ENCODE data around the gene BRINP1.

BRINP1 gene

DNA sequence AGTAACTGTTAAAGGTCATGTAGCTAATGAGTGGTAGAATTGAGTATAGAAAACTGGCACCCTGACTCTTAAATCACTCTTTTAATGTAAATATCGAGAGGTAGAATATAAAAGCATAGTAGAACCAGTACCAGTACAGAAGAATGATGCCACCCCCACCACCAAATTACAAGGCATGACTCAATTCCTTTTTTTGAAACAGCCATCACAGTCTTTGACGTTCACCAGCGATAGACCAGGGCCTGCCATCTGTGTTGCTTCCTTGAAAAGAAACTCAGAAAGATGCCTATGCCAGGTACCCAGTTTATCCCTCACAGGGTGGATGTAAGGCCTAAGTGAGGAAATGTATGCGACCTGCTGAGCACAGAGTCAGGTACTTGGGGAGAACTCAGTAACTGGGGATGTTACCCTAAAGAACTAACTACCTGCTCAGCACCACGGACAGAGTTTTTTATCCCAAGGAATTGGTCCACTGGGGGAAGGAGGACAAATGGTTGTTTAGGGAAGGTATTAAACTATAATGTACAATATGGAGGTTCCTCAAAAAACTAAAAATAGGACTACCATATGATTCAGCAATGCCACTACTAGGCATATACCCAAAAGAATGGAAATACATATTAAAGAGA is 116.5 kb downstream of the BRINP1 start:
- no peaks in the 10 kb centered on the region for H4K20me1 ChIP-seq (ENCODE audit: insufficient read depth, low read length, poor library complexity, severe bottlenecking)
- H3K79me2 ChIP-seq (ENCODE audit: insufficient read depth, low read length), result no peaks in the 10 kb centered on the region
- H3K4me3 ChIP-seq (ENCODE audit: low read length, poor library complexity, severe bottlenecking), result no peak overlapping the region
- H3K9me2 ChIP-seq (replicated peaks; ENCODE audit: low read depth, low read length), result no peaks in the 10 kb centered on the region
- no peak overlapping the region for H3K9ac ChIP-seq (ENCODE audit: low read depth, low read length, poor library complexity, severe bottlenecking)
- no peak overlapping the region for H2AFZ ChIP-seq (ENCODE audit: low read length)
- no peaks in the 10 kb centered on the region for H3K9me3 ChIP-seq (ENCODE audit: insufficient read depth, low read depth, low read length)
- no peaks in the 10 kb centered on the region for H3K4me1 ChIP-seq (ENCODE audit: insufficient read depth, low read length, poor library complexity, severe bottlenecking)
- H3K4me2 ChIP-seq (ENCODE audit: low read depth, low read length, poor library complexity, severe bottlenecking), result no peak overlapping the region
- TF ChIP-seq, protein P1, sequence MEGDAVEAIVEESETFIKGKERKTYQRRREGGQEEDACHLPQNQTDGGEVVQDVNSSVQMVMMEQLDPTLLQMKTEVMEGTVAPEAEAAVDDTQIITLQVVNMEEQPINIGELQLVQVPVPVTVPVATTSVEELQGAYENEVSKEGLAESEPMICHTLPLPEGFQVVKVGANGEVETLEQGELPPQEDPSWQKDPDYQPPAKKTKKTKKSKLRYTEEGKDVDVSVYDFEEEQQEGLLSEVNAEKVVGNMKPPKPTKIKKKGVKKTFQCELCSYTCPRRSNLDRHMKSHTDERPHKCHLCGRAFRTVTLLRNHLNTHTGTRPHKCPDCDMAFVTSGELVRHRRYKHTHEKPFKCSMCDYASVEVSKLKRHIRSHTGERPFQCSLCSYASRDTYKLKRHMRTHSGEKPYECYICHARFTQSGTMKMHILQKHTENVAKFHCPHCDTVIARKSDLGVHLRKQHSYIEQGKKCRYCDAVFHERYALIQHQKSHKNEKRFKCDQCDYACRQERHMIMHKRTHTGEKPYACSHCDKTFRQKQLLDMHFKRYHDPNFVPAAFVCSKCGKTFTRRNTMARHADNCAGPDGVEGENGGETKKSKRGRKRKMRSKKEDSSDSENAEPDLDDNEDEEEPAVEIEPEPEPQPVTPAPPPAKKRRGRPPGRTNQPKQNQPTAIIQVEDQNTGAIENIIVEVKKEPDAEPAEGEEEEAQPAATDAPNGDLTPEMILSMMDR (conservative IDR thresholded peaks at IDR 0.05; ENCODE audit: low read length), result no peak
- TF ChIP-seq EZH2phosphoT487 (IDR thresholded peaks at IDR 0.05; ENCODE audit: borderline replicate concordance), result no peak
- H3K36me3 ChIP-seq (ENCODE audit: insufficient read depth, low read length), result no peaks in the 10 kb centered on the region
- H3K27me3 ChIP-seq (ENCODE audit: insufficient read depth, low read length, poor library complexity, severe bottlenecking), result no peaks in the 10 kb centered on the region
- no peaks in the 10 kb centered on the region for H3F3A ChIP-seq (ENCODE audit: low read depth)

DNA sequence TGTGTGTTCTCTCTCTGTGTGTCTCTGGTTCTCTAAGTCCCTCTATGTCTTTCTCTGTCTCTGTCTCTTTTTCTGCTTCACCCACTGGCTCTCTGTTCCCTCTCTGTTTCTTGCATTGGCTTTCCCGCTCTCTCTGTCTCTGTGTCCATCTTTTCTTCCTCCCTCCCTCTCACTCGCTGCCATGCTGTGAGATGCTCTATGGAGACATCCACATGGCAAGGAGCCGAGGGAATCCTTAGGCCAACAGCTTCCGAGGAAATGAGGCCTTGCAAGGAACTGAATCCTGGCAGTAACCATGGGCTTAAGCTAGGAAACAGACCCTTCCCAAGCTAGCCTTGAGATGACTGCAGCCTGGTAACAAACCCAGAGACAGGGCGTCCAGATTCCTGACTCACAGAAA is 117.3 kb downstream of the BRINP1 start:
- H3K36me3 ChIP-seq (ENCODE audit: insufficient read depth, low read length), result no peaks in the 10 kb centered on the region
- no peak overlapping the region for H3K4me2 ChIP-seq (ENCODE audit: low read depth, low read length, poor library complexity, severe bottlenecking)
- no peaks in the 10 kb centered on the region for H3K9me2 ChIP-seq (replicated peaks; ENCODE audit: low read depth, low read length)
- H3K4me3 ChIP-seq (ENCODE audit: low read length, poor library complexity, severe bottlenecking), result no peak overlapping the region
- H3K9ac ChIP-seq (ENCODE audit: low read depth, low read length, poor library complexity, severe bottlenecking), result no peak overlapping the region
- H3K79me2 ChIP-seq (ENCODE audit: insufficient read depth, low read length), result no peaks in the 10 kb centered on the region
- no peaks in the 10 kb centered on the region for H3K9me3 ChIP-seq (ENCODE audit: insufficient read depth, low read depth, low read length)
- H3K27me3 ChIP-seq (ENCODE audit: insufficient read depth, low read length, poor library complexity, severe bottlenecking), result no peaks in the 10 kb centered on the region
- H3K4me1 ChIP-seq (ENCODE audit: insufficient read depth, low read length, poor library complexity, severe bottlenecking), result no peaks in the 10 kb centered on the region
- no peaks in the 10 kb centered on the region for H4K20me1 ChIP-seq (ENCODE audit: insufficient read depth, low read length, poor library complexity, severe bottlenecking)
- TF ChIP-seq, protein P1 (conservative IDR thresholded peaks at IDR 0.05; ENCODE audit: low read length), result no peak
- TF ChIP-seq EZH2phosphoT487 (IDR thresholded peaks at IDR 0.05; ENCODE audit: borderline replicate concordance), result no peak
- no peak overlapping the region for H2AFZ ChIP-seq (ENCODE audit: low read length)
- H3F3A ChIP-seq (ENCODE audit: low read depth), result no peaks in the 10 kb centered on the region

GRCh38 chr9:119250730-119251129 is 118.5 kb downstream of the BRINP1 start:
- Histone ChIP-seq H3K9me3 (ENCODE audit: insufficient read depth, low read depth, low read length) (no peaks in the 10 kb centered on the region), H3K79me2 (ENCODE audit: insufficient read depth, low read length) (no peaks in the 10 kb centered on the region), H3K9me2 (replicated peaks; ENCODE audit: low read depth, low read length) (no peaks in the 10 kb centered on the region), H2AFZ (ENCODE audit: low read length) (no peak overlapping the region), H3K4me1 (ENCODE audit: insufficient read depth, low read length, poor library complexity, severe bottlenecking) (no peaks in the 10 kb centered on the region), H3K4me3 (ENCODE audit: low read length, poor library complexity, severe bottlenecking) (no peak overlapping the region), H3K4me2 (ENCODE audit: low read depth, low read length, poor library complexity, severe bottlenecking) (no peak overlapping the region), H3K9ac (ENCODE audit: low read depth, low read length, poor library complexity, severe bottlenecking) (no peak overlapping the region), H4K20me1 (ENCODE audit: insufficient read depth, low read length, poor library complexity, severe bottlenecking) (no peaks in the 10 kb centered on the region), H3K36me3 (ENCODE audit: insufficient read depth, low read length) (no peaks in the 10 kb centered on the region), H3K27me3 (ENCODE audit: insufficient read depth, low read length, poor library complexity, severe bottlenecking) (no peaks in the 10 kb centered on the region), H3F3A (ENCODE audit: low read depth) (no peaks in the 10 kb centered on the region)
- TF ChIP-seq EZH2phosphoT487 (IDR thresholded peaks at IDR 0.05; ENCODE audit: borderline replicate concordance), result no peak
- TF ChIP-seq, protein P1 (conservative IDR thresholded peaks at IDR 0.05; ENCODE audit: low read length), result no peak
